Duodenal mucosa (tissue), 2 donors: Measurements from ENCODE around the gene ZNRF2.

Source experiments
- H3K27ac ChIP-seq: one replicate; pipeline ENCODE4 v1.7.0; 2013; ENCODE audit warnings: low read depth, low read length
- H3K27me3 ChIP-seq, 2 donors: one replicate each; pipeline ENCODE4 v1.7.0; 2013; ENCODE audit warnings: low read length in 2 of 2, control low read depth in 1 of 2; ENCODE audit not compliant: insufficient read depth in 2 of 2, control insufficient read depth in 1 of 2
- H3K36me3 ChIP-seq, 2 donors: one replicate each; pipeline ENCODE4 v1.7.0; 2013; ENCODE audit warnings: low read length in 2 of 2, control low read depth in 1 of 2; ENCODE audit not compliant: insufficient read depth in 2 of 2, control insufficient read depth in 1 of 2
- H3K4me1 ChIP-seq, 2 donors: one replicate each; pipeline ENCODE4 v1.7.0; 2013; ENCODE audit warnings: low read length in 2 of 2, control low read depth in 1 of 2; ENCODE audit not compliant: insufficient read depth in 2 of 2, control insufficient read depth in 1 of 2
- H3K4me3 ChIP-seq, 2 donors: one replicate each; pipeline ENCODE4 v1.7.0; 2013; ENCODE audit warnings: low read length in 2 of 2, low read depth in 1 of 2
- H3K9ac ChIP-seq, 2 donors: one replicate each; pipeline ENCODE4 v1.7.0; 2013; ENCODE audit warnings: low read length in 2 of 2, low read depth in 1 of 2
- H3K9me3 ChIP-seq, 2 donors: one replicate each; pipeline ENCODE4 v1.7.0; 2013; ENCODE audit warnings: low read length in 2 of 2, control low read depth in 1 of 2; ENCODE audit not compliant: control insufficient read depth in 1 of 2

Gene ZNRF2

DNA sequence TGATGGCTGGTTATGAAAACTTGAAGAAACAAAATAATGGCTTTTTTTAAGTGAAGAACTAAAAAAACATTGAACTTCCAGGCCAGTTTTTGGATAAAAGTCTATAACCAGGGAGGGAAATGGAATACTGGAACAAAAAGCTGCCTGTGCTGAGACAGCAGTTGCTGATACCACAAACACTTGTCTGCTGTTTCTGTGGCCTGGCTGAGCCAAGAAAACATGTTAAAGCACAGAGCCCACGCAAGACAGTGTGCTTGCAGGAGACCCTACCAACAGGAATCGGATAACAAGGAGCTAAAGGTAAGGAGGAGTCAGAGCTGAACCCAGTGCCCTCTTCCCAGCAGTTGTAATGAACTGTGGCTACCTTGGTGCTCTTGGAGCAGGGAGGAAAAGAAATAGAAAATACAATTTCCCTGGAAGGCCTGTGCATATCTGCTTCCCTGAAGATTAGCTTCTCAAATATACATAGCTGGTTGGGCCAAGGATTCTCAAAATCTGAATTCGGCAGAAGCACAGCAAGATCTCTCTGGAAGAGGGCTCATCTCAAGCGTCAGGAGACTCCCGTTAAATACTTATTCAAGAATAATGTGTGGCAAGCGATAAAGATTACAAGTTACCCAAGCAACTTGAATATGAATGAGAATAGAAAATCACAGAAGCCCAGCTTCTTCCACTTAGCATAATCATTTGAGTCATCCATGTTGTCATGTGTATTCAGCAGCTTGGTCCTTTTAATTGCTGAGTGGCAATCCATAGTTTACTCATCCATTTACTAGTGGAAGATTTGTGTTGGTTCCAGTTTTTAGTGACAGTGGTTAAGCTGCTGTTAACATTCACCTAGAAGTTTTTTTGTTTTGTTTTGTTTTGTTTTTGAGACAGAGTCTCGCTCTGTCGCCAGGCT, 106.6 kb downstream of the ZNRF2 start:
- H3K4me1 ChIP-seq, result no peaks in the 10 kb centered on the region
- H3K36me3 ChIP-seq, result no peaks in the 10 kb centered on the region
- H3K9ac ChIP-seq, result no peak overlapping the region
- H3K27ac ChIP-seq, result no peak overlapping the region
- H3K9me3 ChIP-seq, result no peaks in the 10 kb centered on the region
- H3K27me3 ChIP-seq, result no peaks in the 10 kb centered on the region
- no peak overlapping the region for H3K4me3 ChIP-seq

DNA sequence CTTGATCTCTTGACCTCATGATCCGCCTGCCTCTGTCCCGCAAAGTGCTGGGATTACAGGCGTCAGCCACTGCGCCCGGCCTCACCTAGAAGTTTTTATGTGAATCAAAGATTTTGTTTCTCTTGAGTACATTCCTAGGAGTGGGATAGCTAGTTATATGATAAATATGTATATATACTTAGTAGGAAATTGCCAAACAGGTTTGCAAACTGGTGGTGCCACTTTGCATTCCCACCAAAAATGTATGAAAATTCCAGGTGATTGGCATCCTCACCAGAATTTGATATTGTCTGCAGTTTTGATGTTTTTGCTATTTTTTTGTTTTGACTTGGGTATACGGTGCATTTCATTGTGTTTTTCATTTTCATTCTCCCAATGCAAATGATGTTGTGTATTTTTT, 107.4 kb downstream of the ZNRF2 start:
- H3K9ac ChIP-seq, result no peak overlapping the region

DNA sequence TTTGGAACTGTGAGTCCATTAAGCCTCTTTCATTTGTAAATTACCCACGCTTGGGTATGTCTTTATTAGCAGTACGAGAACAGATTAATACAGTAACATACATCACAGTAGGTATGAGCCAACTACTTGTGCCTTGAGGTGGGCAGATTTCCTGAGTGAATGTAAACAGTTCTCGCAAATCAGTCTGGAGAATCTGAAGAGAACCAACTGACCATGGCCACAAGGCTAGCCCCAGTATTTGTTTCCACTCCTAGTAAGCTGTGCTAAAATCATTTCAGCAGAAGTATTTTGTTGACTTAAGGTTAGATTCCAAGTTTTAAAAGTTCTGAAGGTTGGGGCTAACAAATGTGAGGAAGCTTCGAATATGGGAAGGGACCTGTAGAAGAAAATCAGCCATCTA, 111.3 kb downstream of the ZNRF2 start:
- Histone ChIP-seq H3K36me3 (no peaks in the 10 kb centered on the region), H3K27ac (no peak overlapping the region), H3K9me3 (no peaks in the 10 kb centered on the region), H3K9ac (no peak overlapping the region), H3K4me1 (no peaks in the 10 kb centered on the region), H3K4me3 (no peak overlapping the region), H3K27me3 (no peaks in the 10 kb centered on the region)

More for the DNA sequence above, 107.4 kb downstream of the ZNRF2 start:
- Histone ChIP-seq H3K4me1 (no peaks in the 10 kb centered on the region), H3K36me3 (no peaks in the 10 kb centered on the region), H3K4me3 (no peak overlapping the region), H3K27me3 (no peaks in the 10 kb centered on the region), H3K9me3 (no peaks in the 10 kb centered on the region), H3K27ac (no peak overlapping the region)

DNA sequence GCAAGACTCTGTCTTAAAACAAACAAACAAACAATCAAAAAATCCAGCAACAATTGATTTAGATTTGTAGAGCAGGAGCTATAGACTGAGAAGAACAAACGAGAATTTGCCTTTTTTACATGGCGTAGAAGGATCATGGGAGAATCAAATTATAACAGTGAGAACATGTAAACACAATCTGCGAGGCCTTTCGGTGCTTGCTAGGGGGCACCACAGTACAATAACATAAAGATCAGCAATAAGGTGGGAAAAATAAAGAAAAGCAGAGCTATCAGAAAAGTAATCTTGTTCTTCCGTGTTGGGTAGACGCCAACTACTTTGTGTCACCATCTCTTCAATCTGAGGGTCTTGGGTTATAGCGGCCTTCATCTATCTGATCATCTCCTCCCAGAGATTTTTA, 112.0 kb downstream of the ZNRF2 start:
- Histone ChIP-seq H3K9ac (no peak overlapping the region), H3K4me3 (no peak overlapping the region), H3K36me3 (no peaks in the 10 kb centered on the region)

DNA sequence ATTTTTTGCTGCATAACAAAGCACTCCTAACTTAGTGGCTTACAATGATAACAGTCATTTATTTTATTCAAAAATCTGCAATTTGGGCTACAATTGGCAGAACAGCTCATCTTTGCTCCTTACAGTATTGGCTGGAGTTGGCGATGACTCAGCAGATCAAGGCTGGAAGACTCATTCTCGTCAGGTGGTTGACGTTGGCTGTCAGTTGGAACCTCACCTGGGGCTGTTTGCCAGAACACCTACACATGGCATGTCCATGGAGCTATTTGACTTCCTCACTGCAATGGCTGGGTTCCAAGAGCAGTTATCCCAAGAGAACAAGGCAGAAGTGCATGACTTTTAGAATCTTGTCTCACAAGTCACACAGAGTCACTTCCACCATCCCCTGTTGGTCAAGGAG, 119.1 kb downstream of the ZNRF2 start:
- no peak overlapping the region for H3K4me3 ChIP-seq
- H3K9me3 ChIP-seq, result no peaks in the 10 kb centered on the region
- H3K27ac ChIP-seq, result no peak overlapping the region
- no peaks in the 10 kb centered on the region for H3K27me3 ChIP-seq
- peaks cover 5 to 9% of the 10 kb centered on the region in 2 donors for H3K36me3 ChIP-seq
- no peak overlapping the region for H3K9ac ChIP-seq
- no peaks in the 10 kb centered on the region for H3K4me1 ChIP-seq

More for the DNA sequence above, 112.0 kb downstream of the ZNRF2 start:
- Histone ChIP-seq H3K9me3 (no peaks in the 10 kb centered on the region), H3K27ac (no peak overlapping the region), H3K27me3 (no peaks in the 10 kb centered on the region), H3K4me1 (no peaks in the 10 kb centered on the region)

DNA sequence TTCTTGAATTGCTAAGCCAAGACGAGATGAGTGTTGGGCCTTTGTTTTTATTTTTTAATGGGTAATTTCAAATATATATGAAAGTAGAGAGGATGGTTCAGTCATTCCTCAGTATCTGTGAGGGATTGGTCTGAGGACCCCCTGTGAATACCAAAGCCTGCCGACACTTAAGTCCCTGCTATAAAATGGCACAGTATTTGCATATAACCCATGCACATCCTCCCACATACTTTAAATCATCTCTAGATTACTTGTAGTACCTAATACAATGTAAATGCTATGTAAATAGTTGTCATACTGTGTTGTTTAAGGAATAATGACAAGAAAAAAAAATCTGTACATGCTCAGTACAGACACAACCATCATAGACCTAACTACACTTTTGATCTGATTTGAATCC, 120.8 kb downstream of the ZNRF2 start:
- peaks cover 5 to 9% of the 10 kb centered on the region in 2 donors for H3K36me3 ChIP-seq
- no peak overlapping the region for H3K27ac ChIP-seq
- no peak overlapping the region for H3K4me3 ChIP-seq
- no peak overlapping the region for H3K9ac ChIP-seq
- no peaks in the 10 kb centered on the region for H3K4me1 ChIP-seq
- no peaks in the 10 kb centered on the region for H3K9me3 ChIP-seq
- H3K27me3 ChIP-seq, result no peaks in the 10 kb centered on the region

DNA sequence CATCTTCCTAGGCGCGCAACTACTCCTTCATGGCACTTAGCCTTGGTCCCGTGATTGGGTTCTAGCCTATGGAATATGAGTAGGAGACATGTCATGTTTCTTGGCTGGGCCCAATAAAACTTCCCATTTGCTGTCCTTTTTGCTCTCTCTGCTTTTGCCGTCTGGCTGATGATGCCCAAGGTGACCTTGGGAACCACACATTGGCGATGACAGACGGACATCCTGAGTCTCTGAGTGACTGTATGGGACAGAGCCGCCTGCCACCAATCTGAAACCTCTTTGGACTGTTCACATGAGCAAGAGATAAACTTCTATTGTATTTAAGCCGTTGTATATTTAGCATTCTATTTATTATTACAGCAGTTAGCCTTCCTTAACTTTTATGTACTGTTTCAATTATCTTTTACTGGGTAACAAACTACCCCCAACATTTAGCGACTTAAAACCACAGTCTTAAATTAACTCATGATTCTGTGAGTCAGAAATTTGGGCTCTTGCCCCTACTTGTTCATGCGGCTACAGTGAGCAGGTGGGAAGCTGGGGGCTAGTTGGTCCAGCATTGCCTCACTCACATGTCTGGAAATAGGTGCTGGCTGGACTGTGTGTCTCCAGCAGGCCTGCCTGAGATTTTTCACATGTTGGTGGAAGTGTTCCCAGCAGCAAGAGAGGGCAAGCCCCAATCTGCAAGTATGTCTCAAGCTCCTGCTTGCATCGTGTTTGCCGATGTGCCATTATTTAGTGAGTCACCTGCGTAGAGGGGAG, 122.4 kb downstream of the ZNRF2 start:
- Histone ChIP-seq H3K9ac (no peak overlapping the region), H3K4me1 (no peaks in the 10 kb centered on the region), H3K4me3 (no peak overlapping the region), H3K27ac (no peak overlapping the region), H3K36me3 (peaks cover 5 to 9% of the 10 kb centered on the region in 2 donors), H3K27me3 (no peaks in the 10 kb centered on the region), H3K9me3 (no peaks in the 10 kb centered on the region)

DNA sequence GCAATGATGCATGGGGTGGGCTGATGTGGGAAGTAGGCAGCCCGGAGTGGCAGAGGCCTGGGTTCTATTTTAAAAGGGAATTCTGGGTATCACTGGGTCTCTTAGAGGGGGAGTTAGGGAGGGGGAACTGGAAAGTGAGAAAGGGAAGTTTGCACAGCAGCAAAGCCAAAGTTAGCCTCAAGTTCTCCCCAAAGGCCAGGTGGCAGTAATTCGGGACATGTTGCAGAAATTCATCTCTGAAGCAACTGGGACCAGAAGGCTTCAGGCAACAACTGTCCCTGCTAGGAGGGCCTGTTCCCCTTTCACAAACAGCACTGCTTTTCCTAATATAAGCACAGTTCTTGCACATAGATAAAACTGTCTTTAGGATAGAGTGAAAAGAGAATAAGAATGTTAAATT, 126.8 kb downstream of the ZNRF2 start:
- Histone ChIP-seq H3K9me3 (peaks cover 0 to 2% of the 10 kb centered on the region in 2 donors), H3K4me3 (no peak overlapping the region), H3K4me1 (no peaks in the 10 kb centered on the region), H3K27me3 (no peaks in the 10 kb centered on the region), H3K9ac (no peak overlapping the region), H3K27ac (no peak overlapping the region), H3K36me3 (peaks cover 0 to 3% of the 10 kb centered on the region in 2 donors)

DNA sequence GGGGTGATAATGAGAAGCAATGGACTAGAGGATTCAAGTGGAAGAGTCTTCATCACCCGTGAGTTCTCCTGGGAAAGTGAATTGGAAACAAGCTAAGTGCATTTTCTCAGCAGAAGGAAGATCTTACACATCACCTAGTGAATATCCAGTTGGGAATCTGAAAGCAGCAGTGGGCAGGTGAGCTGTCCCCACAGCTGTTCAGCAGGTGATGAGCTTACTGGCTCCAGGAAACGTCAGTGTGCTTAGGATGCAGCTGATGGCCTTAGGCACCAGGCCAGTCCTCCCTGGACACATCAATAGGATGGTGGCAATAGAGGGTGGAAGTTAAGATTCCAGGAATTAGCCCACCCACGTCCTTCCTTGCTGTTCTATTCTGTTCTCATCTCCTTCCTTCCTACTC, 127.5 kb downstream of the ZNRF2 start:
- Histone ChIP-seq H3K4me3 (no peak overlapping the region), H3K27ac (no peak overlapping the region), H3K4me1 (no peaks in the 10 kb centered on the region), H3K36me3 (no peaks in the 10 kb centered on the region), H3K9me3 (peaks cover 0 to 2% of the 10 kb centered on the region in 2 donors), H3K9ac (no peak overlapping the region), H3K27me3 (no peaks in the 10 kb centered on the region)

DNA sequence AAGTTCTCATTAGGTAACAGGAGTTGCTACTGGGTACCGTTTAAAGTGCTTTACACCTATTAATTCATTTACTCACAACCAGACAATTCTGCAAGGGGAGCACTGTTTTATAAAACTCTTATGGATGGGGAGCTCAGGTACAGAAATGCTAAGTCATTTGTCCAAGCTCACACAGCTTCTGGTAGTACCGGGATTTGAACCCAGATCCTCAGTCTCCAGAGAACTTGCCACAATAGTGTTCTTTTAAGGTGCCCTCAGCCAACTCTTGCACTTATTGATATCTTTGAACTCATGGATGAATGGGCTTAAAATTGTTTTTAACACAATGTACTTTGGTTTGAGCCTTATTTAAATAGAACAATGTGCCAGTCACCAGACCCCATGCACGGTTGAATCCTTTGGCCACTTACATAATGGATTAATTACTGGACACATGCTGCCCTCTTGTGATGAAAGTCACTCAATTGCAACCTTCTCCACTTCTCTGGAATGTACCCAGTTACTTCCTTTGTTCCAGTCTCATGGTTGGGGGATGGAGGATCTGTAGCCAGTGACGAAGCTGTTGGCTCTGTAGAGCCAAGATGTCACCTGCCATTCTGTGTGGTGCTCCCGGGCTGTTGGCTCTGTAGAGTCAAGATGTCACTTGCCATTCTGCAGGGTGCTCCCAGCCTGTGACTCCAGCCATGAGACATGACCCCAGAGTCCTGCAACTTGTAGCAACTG, 128.5 kb downstream of the ZNRF2 start:
- H3K9me3 ChIP-seq, result peaks cover 0 to 2% of the 10 kb centered on the region in 2 donors
- no peak overlapping the region for H3K9ac ChIP-seq
- H3K27ac ChIP-seq, result no peak overlapping the region
- H3K27me3 ChIP-seq, result no peaks in the 10 kb centered on the region
- no peaks in the 10 kb centered on the region for H3K36me3 ChIP-seq
- H3K4me1 ChIP-seq, result no peaks in the 10 kb centered on the region
- H3K4me3 ChIP-seq, result no peak overlapping the region
